Measurements from ENCODE around the gene FBLN1. TPM values are rescaled to one million over a fixed set of nuclear protein-coding genes. Genes with fewer than 3 reads are reported as not detected.

FBLN1 gene
- total RNA-seq, 1 experiment from 2014 or later, result 23.4 TPM

GRCh38 chr22:45476814-45477213 lies 25.9 kb upstream of the FBLN1 start:
- ATAC-seq (no peak), DNase-seq (ENCODE audit: low read depth, low spot score) (no peak)
- Histone ChIP-seq H3K79me2 (ENCODE audit: insufficient read depth, low read length) (no peaks in the 10 kb centered on the region), H3K27me3 (ENCODE audit: insufficient read depth, low read length) (no peaks in the 10 kb centered on the region), H3K27ac (ENCODE audit: low read depth, low read length) (no peak overlapping the region), H3K9ac (ENCODE audit: low read length) (no peak overlapping the region), H3K9me2 (ENCODE audit: insufficient read depth) (no peaks in the 10 kb centered on the region), H4K20me1 (ENCODE audit: insufficient read depth) (no peaks in the 10 kb centered on the region), H3K36me3 (ENCODE audit: control insufficient read depth in 1 of 2, insufficient read depth in 2 of 2, low read length in 2 of 2) (no peaks in the 10 kb centered on the region), H3K4me2 (ENCODE audit: low read length) (no peak overlapping the region), H3K4me1 (ENCODE audit: control insufficient read depth in 1 of 2, insufficient read depth in 2 of 2, low read length in 2 of 2) (peaks cover 4 to 10% of the 10 kb centered on the region in 2 experiments; a peak in 3 of 4 replicates), H3K4me3 (replicated peaks in 1 of 2; ENCODE audit: low read depth in 1 of 2, low read length in 2 of 2) (no peak overlapping the region), H3K9me3 (ENCODE audit: control insufficient read depth in 1 of 2, insufficient read depth in 1 of 2, low read depth in 1 of 2, low read length in 2 of 2) (no peaks in the 10 kb centered on the region), H2AFZ (ENCODE audit: low read depth, low read length, poor library complexity, severe bottlenecking) (no peak overlapping the region)
- intact Hi-C loops (cut with micrococcal nuclease), result no loop called here
- POLR2A ChIA-PET, result no interaction called here
- RAD21 ChIA-PET (ENCODE audit: low non-redundant PET in 1 of 2, low total read pairs in 2 of 2, uncharacterized antibody in 2 of 2, unreplicated experiment in 2 of 2), result no interaction called here
- CTCF ChIA-PET, result interaction anchor here (0.6 kb wide), 1 partner anchor 500 kb away, joined by 5 read pairs; the partner anchor contains the start of gene WNT7B
- no TSS peak for BruUV-seq (replicated peaks)
- no peak for TF ChIP-seq CEBPB (IDR thresholded peaks at IDR 0.05; ENCODE audit: low read depth)
- no peak for TF ChIP-seq ATF3 (IDR thresholded peaks at IDR 0.05)
- no peak for TF ChIP-seq TCF7L2 (IDR thresholded peaks at IDR 0.05; ENCODE audit: borderline replicate concordance, extremely low read depth, insufficient read depth, insufficient read length)
- no peak for TF ChIP-seq EZH2phosphoT487 (IDR thresholded peaks at IDR 0.05; ENCODE audit: borderline replicate concordance)
- no peak for TF ChIP-seq YY1 (IDR thresholded peaks at IDR 0.05; ENCODE audit: extremely low read depth, insufficient replicate concordance, low read depth, low read length)
- no peak for TF ChIP-seq ZNF274 (IDR thresholded peaks at IDR 0.05; ENCODE audit: low read depth, low read length)
- no peak for TF ChIP-seq ELF1 (IDR thresholded peaks at IDR 0.05; ENCODE audit: borderline replicate concordance, low read depth)
- TF ChIP-seq SP1 (IDR thresholded peaks at IDR 0.05; ENCODE audit: low read depth), result no peak
- TF ChIP-seq, protein P1, sequence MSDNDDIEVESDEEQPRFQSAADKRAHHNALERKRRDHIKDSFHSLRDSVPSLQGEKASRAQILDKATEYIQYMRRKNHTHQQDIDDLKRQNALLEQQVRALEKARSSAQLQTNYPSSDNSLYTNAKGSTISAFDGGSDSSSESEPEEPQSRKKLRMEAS (IDR thresholded peaks at IDR 0.05), result no peak
- TF ChIP-seq EZH2 (IDR thresholded peaks at IDR 0.05), result no peak
- no peak for TF ChIP-seq RAD21 (IDR thresholded peaks at IDR 0.05; ENCODE audit: low read depth)
- no peak for TF ChIP-seq ZBTB33 (IDR thresholded peaks at IDR 0.05; ENCODE audit: extremely low read depth, insufficient replicate concordance, low read length)
- TF ChIP-seq EGR1 (IDR thresholded peaks at IDR 0.05; ENCODE audit: low read depth), result no peak
- TF ChIP-seq REST (IDR thresholded peaks at IDR 0.05; ENCODE audit: low read depth), result no peak
- no peak for TF ChIP-seq FOSL1 (IDR thresholded peaks at IDR 0.05; ENCODE audit: low read depth)
- TF ChIP-seq, protein P2, sequence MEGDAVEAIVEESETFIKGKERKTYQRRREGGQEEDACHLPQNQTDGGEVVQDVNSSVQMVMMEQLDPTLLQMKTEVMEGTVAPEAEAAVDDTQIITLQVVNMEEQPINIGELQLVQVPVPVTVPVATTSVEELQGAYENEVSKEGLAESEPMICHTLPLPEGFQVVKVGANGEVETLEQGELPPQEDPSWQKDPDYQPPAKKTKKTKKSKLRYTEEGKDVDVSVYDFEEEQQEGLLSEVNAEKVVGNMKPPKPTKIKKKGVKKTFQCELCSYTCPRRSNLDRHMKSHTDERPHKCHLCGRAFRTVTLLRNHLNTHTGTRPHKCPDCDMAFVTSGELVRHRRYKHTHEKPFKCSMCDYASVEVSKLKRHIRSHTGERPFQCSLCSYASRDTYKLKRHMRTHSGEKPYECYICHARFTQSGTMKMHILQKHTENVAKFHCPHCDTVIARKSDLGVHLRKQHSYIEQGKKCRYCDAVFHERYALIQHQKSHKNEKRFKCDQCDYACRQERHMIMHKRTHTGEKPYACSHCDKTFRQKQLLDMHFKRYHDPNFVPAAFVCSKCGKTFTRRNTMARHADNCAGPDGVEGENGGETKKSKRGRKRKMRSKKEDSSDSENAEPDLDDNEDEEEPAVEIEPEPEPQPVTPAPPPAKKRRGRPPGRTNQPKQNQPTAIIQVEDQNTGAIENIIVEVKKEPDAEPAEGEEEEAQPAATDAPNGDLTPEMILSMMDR (IDR thresholded peaks at IDR 0.05 in 2 of 3, conservative IDR thresholded peaks at IDR 0.05 in 1 of 3; ENCODE audit: borderline replicate concordance in 1 of 3, insufficient read depth in 1 of 3, low read depth in 2 of 3, low read length in 2 of 3), result no peak

Measured in HCT116 (cell line).